ENCODE measurements around the gene SLC16A12. TPM values are rescaled to one million over a fixed set of nuclear protein-coding genes. Genes with fewer than 3 reads are reported as not detected.

The SLC16A12 gene
- total RNA-seq, 1 experiment from 2014 or later = 10.9 TPM

- ATAC-seq (peak; percentile 29), DNase-seq (ENCODE audit: low spot score) (no peak)
- H3K27me3 Mint-ChIP-seq (ENCODE audit: low read depth) = no peaks in the 10 kb centered on the region
- peaks cover 9% of the 10 kb centered on the region for H3K9me3 Mint-ChIP-seq
- ChIA-PET POLR2A (no interaction called here), CTCF (interaction anchor here (1.0 to 2.0 kb wide), 6 partner anchors 29 to 345 kb away, joined by 4 to 22 read pairs (median 6); partner anchors contain the start of genes IFIT5, KIF20B and SLC16A12)
- H3K36me3 Mint-ChIP-seq = no peaks in the 10 kb centered on the region
- no peak for TF ChIP-seq NR2C2 (CRISPR knock-in tag; IDR thresholded peaks at IDR 0.05)
- TF ChIP-seq, protein P1, sequence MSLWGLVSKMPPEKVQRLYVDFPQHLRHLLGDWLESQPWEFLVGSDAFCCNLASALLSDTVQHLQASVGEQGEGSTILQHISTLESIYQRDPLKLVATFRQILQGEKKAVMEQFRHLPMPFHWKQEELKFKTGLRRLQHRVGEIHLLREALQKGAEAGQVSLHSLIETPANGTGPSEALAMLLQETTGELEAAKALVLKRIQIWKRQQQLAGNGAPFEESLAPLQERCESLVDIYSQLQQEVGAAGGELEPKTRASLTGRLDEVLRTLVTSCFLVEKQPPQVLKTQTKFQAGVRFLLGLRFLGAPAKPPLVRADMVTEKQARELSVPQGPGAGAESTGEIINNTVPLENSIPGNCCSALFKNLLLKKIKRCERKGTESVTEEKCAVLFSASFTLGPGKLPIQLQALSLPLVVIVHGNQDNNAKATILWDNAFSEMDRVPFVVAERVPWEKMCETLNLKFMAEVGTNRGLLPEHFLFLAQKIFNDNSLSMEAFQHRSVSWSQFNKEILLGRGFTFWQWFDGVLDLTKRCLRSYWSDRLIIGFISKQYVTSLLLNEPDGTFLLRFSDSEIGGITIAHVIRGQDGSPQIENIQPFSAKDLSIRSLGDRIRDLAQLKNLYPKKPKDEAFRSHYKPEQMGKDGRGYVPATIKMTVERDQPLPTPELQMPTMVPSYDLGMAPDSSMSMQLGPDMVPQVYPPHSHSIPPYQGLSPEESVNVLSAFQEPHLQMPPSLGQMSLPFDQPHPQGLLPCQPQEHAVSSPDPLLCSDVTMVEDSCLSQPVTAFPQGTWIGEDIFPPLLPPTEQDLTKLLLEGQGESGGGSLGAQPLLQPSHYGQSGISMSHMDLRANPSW (CRISPR knock-in tag; conservative IDR thresholded peaks at IDR 0.05; ENCODE audit: low read depth) = no peak
- TF ChIP-seq ZBTB21 (CRISPR knock-in tag; IDR thresholded peaks at IDR 0.05; ENCODE audit: borderline replicate concordance) = no peak
- TF ChIP-seq ATF3 (CRISPR knock-in tag; conservative IDR thresholded peaks at IDR 0.05) = no peak
- no peak for TF ChIP-seq NR1H2 (CRISPR knock-in tag; IDR thresholded peaks at IDR 0.05)
- peak; percentile 40; the same call in 1 of the 2 replicates for TF ChIP-seq CTCF (IDR thresholded peaks at IDR 0.05)
- H3K27ac Mint-ChIP-seq = no peak overlapping the region
- peaks cover 48% of the 10 kb centered on the region for H3K4me1 Mint-ChIP-seq
- H3K4me3 Mint-ChIP-seq = no peak overlapping the region
These were observed 28.6 kb upstream of the SLC16A12 start for GRCh38 chr10:89563861-89564478.

- no peak for ATAC-seq
- Mint-ChIP-seq H3K27me3 (ENCODE audit: low read depth) (no peaks in the 10 kb centered on the region; the same call in 1 of the 2 replicates), H3K36me3 (0 out of 2 replicates have a peak, but pooled peaks cover 4% of the 10 kb centered on the region), H3K27ac (no peak overlapping the region), H3K4me3 (no peak overlapping the region), H3K4me1 (peaks cover 52% of the 10 kb centered on the region), H3K9me3 (peaks cover 12% of the 10 kb centered on the region)
- ChIA-PET CTCF (interaction anchor here (0.5 to 2.7 kb wide), 13 partner anchors 10 to 149 kb away, joined by 3 to 28 read pairs (median 7); partner anchors contain the start of genes IFIT5, KIF20B and SLC16A12), POLR2A (no interaction called here)
- DNase-seq (ENCODE audit: low spot score) = no peak
- TF ChIP-seq NR2C2 (CRISPR knock-in tag; IDR thresholded peaks at IDR 0.05) = no peak
- TF ChIP-seq GTF2I (CRISPR knock-in tag; conservative IDR thresholded peaks at IDR 0.05) = no peak
- TF ChIP-seq E2F4 (CRISPR knock-in tag; IDR thresholded peaks at IDR 0.05; ENCODE audit: borderline replicate concordance, low read depth) = no peak
- no peak for TF ChIP-seq ZNF232 (CRISPR knock-in tag; IDR thresholded peaks at IDR 0.05)
- TF ChIP-seq ZNF512 (CRISPR knock-in tag; IDR thresholded peaks at IDR 0.05; ENCODE audit: borderline replicate concordance) = no peak
These were observed 27.9 kb upstream of the SLC16A12 start for GRCh38 chr10:89563311-89563710.

DNA sequence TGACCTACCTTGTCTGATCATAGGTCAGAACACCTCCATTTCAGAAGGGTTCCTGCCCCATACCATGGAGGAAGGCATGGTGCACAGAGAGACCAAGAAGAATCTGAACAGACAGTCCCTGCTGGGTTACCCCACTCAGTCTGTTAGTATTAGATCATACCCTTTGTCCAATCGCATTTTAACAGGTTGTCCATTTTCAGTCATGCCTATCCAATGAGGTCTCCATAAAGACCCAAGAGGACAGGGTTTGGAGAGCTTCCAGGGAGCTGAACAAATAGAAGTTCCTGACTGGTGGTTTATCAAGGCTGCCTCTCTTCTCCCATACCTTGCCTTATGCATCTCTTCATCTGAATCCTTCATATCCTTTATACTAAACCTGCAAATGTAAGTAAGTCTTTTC, 21.2 kb upstream of the SLC16A12 start:
- H3K27ac Mint-ChIP-seq = no peak overlapping the region
- TF ChIP-seq ZNF219 (CRISPR knock-in tag; IDR thresholded peaks at IDR 0.05; ENCODE audit: borderline replicate concordance) (no peak), CDX4 (CRISPR knock-in tag; IDR thresholded peaks at IDR 0.05; ENCODE audit: borderline replicate concordance) (no peak), ZNF263 (CRISPR knock-in tag; IDR thresholded peaks at IDR 0.05; ENCODE audit: low read depth) (no peak), ARID4B (CRISPR knock-in tag; IDR thresholded peaks at IDR 0.05; ENCODE audit: borderline replicate concordance) (no peak), GTF2I (CRISPR knock-in tag; conservative IDR thresholded peaks at IDR 0.05) (no peak), ESRRA (CRISPR knock-in tag; IDR thresholded peaks at IDR 0.05; ENCODE audit: borderline replicate concordance) (no peak), FOXK1 (CRISPR knock-in tag; IDR thresholded peaks at IDR 0.05) (no peak)

More for the DNA sequence above, 21.2 kb upstream of the SLC16A12 start:
- Mint-ChIP-seq H3K36me3 (peaks cover 4% of the 10 kb centered on the region; the same call in 1 of the 2 replicates), H3K9me3 (peaks cover 14% of the 10 kb centered on the region), H3K4me3 (no peak overlapping the region), H3K4me1 (peaks cover 22% of the 10 kb centered on the region), H3K27me3 (ENCODE audit: low read depth) (no peaks in the 10 kb centered on the region; the same call in 1 of the 2 replicates)
- no peak for DNase-seq (ENCODE audit: low spot score)
- ChIA-PET POLR2A (no interaction called here), CTCF (interaction anchor here (1.1 kb wide), 1 partner anchor 91 kb away, joined by 3 read pairs; no protein-coding TSS in a partner anchor)
- no peak for ATAC-seq
